Left colon (tissue), 2 donors: ENCODE data around the gene CIAPIN1. TPM values are rescaled to one million over a fixed set of nuclear protein-coding genes. Genes with fewer than 3 reads are reported as not detected.

Source experiments
- ATAC-seq: fragments of 200-7000 bp; cut with Tn5 transposase; one replicate; pipeline ENCODE4 v1.9.1; 2020; ENCODE audit warnings: mild to moderate bottlenecking, moderate library complexity
- DNase-seq, 2 donors: peaks; one replicate each; pipeline ENCODE4 v3.0.0-alpha.2; 2020
- intact Hi-C, 2 donors: fragments of 100-400 bp; cut with DNase I in 1 of 2; cut with micrococcal nuclease in 1 of 2; formaldehyde crosslinking; loops; one replicate each; pipeline versions ENCODE4 v1.11.2 to v1.14.0; 2022; cut with DNase I, micrococcal nuclease
- long read RNA-seq: library from polyadenylated mRNA; unstranded; transcript quantifications from one replicate; pipeline ENCODE4 v2.0.0, GENCODE V29; 2021
- total RNA-seq, 2 donors: library from RNA; stranded (reverse); fragmentation: NEBNext Ultra II Directional; extraction: Animal tissue kit (Norgen Biotek cat#: 25700); gene quantifications; one replicate each; pipeline ENCODE4 v1.2.1, GENCODE V29; 2021
- donor health status: DM: no; HTN: no; CAD: no.
- donor health status: DM: yes; HTN: yes; CAD: no.

The CIAPIN1 gene
- total RNA-seq: 10 to 100 TPM; 47.3 to 72.5 TPM
- long read RNA-seq, transcript CIAPIN1-213 (8 exons, 1,559 nt): minor isoform, 6 of 242 reads
- long read RNA-seq, transcript CIAPIN1-201 (9 exons, 2,182 nt): major isoform, 184 of 242 reads
- long read RNA-seq, transcript CIAPIN1-209 (9 exons, 2,016 nt): minor isoform, 32 of 242 reads
- long read RNA-seq, partial matches to known transcripts: 9 of 242 reads
- long read RNA-seq, other reads (novel, unspliced or antisense): 11 of 242 reads

GRCh38 chr16:57447186-57447962 lies at the start of gene CIAPIN1, which contains the start of gene COQ9:
Gene CIAPIN1 (minus strand): TSS chr16:57447385. CDS start chr16:57440928, 6,457 bp downstream.
Gene COQ9 (plus strand): TSS chr16:57447479. CDS start chr16:57447506, 27 bp downstream.
- ATAC-seq: peak; percentile 97
- intact Hi-C loops: no loop called here
- DNase-seq: peak; percentile 94 to 96

- DNase-seq (no peak), ATAC-seq (no peak)
- intact Hi-C loops: no loop called here
These were observed 46.6 kb upstream of the CIAPIN1 start for GRCh38 chr16:57493767-57494166.

DNA sequence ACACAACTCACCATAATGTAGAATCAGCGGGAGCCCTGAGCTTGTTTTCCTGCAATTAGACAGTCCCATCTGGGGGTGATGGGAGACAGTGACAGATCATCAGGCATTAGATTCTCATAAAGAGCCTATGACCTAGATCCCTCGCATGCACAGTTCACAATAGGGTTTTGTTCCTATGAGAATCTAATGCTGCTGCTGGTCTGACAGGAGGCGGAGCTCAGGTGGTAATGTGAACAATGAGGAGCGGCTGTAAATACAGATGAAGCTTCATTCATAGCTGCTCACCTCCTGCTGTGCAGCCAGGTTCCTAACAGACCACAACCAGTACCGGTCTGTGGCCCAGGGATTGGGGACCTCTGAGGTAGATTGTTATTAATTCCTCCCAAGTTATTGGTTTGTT lies 42.0 kb upstream of the CIAPIN1 start:
- ATAC-seq (no peak), DNase-seq (no peak)

GRCh38 chr16:57486858-57487834 lies 40.0 kb upstream of the CIAPIN1 start:
- intact Hi-C loops: no loop called here
- DNase-seq (no peak), ATAC-seq (no peak)

More for the DNA sequence above, 42.0 kb upstream of the CIAPIN1 start:
- intact Hi-C loops: no loop called here

DNA sequence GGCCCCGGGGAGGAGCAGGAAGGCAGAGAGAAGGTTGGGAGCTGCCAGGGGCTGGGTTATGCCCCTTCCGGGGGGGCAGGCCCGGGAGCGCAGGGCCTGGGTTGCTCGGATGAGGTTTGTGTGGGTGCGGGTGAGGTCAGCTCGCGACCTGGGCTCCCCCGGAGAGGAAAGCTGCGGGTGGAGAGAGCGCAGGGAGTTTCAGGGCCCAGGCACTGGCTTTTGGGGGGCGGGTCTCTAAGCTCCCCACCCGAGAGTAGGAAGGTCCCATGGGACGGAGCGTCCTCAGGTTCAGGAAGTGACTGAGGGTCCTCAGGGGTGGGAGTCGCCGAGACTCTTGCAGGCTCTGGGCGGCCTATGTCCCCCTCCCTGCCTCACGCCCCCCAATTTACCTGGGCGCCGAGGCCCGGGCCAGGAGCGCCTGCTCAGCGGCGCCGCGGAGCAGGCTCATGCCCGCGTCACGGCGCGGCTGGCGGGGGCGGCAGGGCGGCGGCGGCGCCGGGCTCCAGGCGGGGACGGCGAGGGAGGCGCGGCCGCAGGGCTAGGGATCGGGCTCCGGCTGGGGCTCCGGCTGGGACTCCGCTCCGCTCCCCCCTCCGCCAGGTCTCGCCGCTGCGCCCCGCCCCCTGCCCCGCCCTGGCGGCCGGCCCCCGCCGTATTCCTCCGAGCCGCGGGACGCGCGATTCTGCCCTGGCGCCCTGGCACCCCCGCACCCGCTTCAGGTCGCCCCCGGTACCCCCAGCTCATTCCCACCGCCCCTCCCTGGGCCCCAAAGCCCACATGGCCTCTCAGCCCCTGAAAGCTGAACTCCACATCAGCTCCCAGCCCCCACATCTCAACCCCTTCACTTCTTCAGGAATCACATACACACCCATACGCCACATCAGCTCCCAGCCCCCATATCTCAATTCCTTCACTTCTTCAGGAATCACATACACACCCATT lies 39.0 kb upstream of the CIAPIN1 start, which contains the start of gene DOK4:
DOK4 (minus strand) TSS at position 578 of the 942 bp plus-strand sequence. CDS start 6,986 bp downstream, outside the sequence.
- ATAC-seq (peak; percentile 85), DNase-seq (peak; percentile 76 to 89)
- intact Hi-C loops: no loop called here

DNA sequence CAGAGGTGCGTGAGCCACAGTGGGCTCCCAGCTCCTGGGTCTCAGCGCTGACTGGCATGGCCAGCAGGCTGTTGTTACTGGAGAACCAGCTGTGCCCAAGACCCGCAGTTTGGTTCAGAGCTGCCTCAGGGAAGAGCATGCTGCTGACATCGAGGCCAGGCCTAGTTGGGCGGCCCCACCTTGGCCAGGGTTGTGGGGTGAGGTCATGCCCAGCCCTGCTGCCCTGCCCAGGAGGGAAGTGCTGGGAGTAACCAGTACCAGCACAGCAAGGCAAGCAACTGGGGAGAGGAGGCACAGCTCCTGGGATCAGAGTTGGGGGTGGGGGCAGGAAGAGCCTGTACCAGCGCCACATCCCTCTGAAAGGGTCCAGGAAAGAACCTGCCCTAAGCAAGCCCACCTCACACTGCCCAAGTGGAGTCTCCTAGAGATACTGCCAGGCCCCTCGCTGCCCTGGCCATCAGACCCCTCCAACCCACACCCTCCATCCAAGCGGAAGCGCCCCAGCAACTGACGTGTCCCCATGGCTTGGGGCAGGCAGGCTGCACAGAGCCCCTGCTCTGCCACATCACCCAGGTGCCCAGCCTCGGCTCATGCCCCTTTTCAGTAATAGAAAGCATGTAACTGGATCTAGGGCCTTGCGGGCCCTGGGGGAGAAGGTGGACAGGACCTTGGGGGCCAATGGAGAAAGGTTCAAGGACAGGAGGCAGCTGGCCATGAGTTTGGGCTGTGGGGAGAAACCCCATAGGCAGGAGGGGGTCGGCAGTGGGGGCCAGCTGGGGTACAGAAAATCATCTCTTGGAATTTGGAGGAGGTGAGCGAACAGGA lies 38.1 kb upstream of the CIAPIN1 start:
- DNase-seq: peak; percentile 53 to 78
- ATAC-seq: peak; percentile 65

GRCh38 chr16:57484515-57485005 lies 37.4 kb upstream of the CIAPIN1 start:
- no peak for DNase-seq
- intact Hi-C loops: no loop called here
- no peak for ATAC-seq

More for the DNA sequence above, 38.1 kb upstream of the CIAPIN1 start:
- intact Hi-C loops: no loop called here

DNA sequence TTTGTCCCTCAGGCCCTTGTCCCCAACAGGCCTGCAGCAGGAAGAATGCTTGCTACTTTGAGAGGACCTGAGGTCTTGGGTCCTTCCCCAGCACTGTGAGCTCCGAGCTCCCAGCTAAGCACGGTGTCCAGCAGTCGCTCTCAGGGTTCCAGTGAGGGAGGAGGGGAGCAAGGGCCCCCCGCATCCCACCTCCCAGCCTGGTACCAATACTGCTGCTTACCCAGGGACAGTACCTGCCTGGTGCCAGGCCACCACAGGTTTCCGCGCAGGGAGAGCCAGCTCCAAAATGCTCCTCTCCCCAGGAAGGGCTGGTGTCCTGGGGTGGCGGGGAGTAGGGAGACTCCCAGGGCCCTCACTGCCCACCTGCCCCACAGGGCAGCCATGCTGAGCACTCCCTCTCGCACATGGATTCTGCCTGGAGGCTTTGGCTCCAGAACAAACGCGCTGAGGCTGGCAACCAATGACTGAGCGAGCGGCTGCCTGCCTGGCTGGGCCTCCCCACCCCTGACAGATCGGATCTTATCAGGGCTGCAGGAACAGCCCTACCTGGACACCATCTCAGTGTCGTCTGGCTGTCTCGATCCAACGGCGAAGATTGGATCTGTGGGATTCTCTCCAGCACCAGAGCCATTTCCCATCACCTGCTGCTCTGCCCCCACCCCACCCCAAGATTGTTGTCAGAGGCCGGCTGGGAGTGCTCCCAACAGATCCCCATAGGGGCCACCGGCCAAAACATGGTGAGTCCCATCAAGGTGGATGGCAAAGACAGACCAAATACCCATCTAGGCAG lies 36.7 kb upstream of the CIAPIN1 start:
- intact Hi-C loops: no loop called here
- no peak for ATAC-seq

GRCh38 chr16:57482845-57483545 lies 35.8 kb upstream of the CIAPIN1 start:
- DNase-seq (no peak), ATAC-seq (no peak)
- intact Hi-C loops: no loop called here

More for the DNA sequence above, 36.7 kb upstream of the CIAPIN1 start:
- no peak for DNase-seq

DNA sequence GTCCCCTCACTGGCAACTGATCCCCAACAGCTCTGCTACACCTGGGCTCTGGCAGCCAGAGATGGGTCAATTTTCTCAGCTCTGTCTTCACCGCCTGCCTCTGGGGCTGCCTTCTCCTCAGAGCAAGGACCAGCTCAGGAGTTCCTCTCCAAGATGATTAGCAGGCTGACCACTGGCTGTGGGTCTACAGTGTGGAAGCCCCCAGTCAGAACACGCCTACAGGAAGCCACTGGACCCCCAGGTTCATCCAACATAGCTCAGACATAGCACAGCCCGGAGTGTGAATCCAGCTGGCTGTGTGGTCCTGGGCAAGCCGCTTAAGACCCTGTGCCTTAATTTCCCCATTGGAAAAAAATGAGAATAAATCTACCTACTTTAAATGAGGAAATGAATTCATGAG lies 34.2 kb upstream of the CIAPIN1 start:
- ATAC-seq (no peak), DNase-seq (no peak)
- intact Hi-C loops: no loop called here

GRCh38 chr16:57480754-57481230 lies 33.6 kb upstream of the CIAPIN1 start:
- DNase-seq (peak in 1 of 2 donors; percentile 24), ATAC-seq (no peak)
- intact Hi-C loops: no loop called here

- DNase-seq (peak; percentile 88 to 93), ATAC-seq (peak; percentile 87)
- intact Hi-C loops: no loop called here
These were observed 33.0 kb upstream of the CIAPIN1 start for GRCh38 chr16:57479976-57480753.

- intact Hi-C loops: no loop called here
- ATAC-seq: peak; percentile 79
- peak; percentile 76 to 84 for DNase-seq
These were observed 32.2 kb upstream of the CIAPIN1 start for GRCh38 chr16:57479205-57479975.
